ENCODE results near the gene SORCS2.

- TF ChIP-seq CTCF (conservative IDR thresholded peaks at IDR 0.05; ENCODE audit: low read depth, low read length) (no peak), EZH2 (IDR thresholded peaks at IDR 0.05; ENCODE audit: borderline replicate concordance, low read depth, low read length, poor library complexity, severe bottlenecking) (no peak)
These were observed 309.0 kb downstream of the SORCS2 start for GRCh38 chr4:7501314-7501713.

Measured in A673 (cell line).